Stimulated activated CD8-positive, alpha-beta memory T cell treated with anti-CD3 and anti-CD28 coated beads, Interleukin-12 subunit alpha, Interleukin-12 subunit beta, amount 100 ng/mL, for 24 hours (primary cell): Measurements from ENCODE around the gene APOBEC2.

Source experiments
- DNase-seq: peaks from one replicate; pipeline ENCODE4 v3.0.0-alpha.2; 2020; ENCODE audit errors: extremely low read depth

APOBEC2 gene

DNA sequence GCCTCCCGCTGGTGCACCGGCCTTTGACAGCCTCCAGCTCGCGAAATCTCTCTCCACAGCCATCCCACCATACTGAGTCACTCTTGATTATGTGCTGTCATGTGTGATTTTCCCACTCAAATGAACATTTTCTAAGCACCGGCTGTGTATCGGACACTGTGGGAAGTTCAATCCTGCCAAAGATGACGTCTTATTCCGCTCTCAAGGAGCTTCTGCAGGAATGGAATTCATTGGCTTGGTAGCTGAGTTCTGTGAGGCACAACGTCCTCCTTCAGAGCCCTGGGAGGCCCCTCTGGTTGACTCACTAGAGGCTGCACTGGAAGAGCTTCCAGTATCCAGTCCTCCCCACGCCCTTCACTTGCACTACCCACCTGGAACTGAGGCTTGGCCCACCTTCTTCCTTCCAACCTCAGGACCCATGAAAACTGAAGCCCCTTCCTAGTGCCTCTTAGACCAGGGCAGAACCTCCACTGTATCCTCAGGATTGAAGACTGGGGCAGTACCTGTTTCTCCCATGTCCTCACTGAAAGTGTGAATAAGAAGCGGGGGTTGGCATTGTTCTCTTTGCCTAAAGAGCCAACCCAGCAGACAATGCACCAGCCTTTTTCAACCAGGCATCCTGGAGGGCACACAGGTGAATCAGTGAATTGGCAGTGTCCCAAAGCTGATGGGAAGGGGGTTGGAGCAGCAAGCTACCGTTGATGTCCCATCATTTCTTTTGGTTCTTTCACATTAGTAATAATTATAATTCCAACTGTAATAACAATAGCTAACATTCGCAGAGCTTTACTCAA is 15.7 kb upstream of the APOBEC2 start:
- no peak for DNase-seq

DNA sequence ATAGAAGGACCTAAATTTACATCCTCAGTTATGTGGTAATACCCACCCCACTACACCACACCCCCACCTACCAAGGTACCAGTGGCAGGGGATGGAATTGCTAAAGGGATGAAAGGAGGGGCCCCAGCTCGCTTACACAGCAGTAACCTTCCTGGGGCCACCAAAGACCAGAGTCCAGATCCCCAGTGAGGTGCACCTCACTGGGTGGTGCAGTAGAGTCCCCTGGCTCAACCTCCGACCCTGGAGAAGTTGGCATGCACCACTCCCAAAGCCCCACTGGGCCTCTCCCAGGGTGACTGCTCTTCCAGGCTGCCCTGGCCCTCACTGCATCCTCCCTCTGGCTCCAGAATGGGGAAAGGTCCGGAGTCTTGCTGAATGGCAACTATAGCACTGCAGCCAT is 14.8 kb upstream of the APOBEC2 start:
- no peak for DNase-seq

DNA sequence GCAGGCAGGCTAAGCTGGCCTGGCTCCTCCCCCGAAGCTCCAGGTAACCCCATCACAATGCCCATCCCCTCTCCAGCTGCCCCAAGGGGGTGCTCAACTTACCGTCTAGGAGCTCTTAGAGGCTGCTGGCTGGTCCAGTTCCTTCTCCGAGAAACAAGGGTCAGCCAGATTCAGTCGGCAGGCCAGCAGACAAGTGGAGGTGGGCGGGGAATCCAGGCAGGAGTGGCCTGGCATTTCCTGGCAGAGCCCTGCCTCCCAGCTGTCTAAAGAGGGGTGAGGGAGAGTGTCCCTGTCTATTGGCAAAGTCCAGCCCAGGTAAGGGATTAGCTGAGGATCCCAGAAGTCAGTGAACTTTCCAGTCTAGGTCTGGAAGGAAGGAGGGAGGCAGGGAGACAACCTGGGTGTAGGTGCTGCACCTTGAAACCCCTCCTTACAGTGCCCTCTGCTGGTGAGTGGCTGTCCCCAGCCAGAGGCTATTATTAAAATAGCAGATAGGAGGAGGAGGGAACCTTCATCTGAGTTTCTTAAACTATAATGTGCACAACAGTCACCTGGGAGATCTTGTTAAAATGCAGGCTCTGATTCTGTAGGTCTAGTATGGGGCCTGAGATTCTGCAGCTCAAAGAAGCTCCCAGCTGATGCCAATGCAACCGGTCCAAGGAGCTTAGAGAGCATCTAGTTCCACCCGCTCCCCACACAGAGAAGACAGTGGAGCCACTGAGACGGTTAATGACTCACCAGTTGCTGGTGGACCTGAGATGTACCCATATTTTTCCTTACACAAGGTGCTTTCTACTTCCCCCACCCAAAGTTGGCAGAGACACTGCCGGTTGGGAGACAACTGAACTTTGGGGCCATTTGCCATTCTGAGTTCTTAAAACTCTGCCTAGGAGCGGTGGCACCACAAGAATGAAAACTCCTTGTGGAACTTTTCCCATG is 13.7 kb upstream of the APOBEC2 start, which contains the start of gene UNC5CL:
TSS of gene UNC5CL (minus strand) at position 162 of the 939 bp plus-strand sequence. CDS start 4,147 bp downstream, outside the sequence.
- no peak for DNase-seq

DNA sequence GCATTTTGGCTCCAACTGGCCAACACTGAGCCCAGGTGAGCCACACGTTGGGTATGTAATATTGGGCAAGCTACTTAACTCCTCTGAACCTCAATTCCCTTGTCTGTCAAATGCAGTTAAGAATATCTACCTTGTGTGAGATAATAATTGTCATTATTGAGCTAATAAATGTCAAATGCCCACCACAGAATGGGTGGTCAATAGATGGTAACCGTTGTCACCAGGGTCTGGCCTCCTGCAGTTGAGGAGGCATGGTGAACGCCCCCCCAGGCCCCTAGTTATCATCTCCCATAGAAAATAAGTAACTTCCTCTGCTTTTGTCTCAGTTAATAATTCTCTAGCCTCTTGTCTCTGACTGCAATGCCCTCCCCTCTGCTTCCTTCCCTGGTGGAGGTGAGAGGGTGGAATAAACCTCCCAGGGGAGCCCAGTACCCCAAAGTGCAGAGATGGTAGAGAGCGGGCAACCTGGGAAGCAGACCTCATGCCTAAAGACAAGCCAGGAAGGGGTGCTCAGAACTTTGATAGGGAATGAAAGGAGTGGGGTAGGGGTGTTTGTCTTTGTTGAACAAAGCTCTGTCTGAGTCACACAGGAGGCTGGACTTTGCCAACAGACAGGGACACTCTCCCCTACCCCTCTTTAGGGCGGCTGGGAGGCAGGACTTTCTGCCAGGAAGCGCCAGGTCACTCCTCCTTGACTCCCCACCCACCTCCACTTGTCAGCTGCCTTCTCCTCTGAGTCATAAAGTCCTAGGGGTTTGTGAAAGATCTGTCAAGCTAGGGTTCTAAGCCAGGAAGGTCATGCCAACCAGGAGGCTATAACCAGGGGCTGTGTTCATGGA is 12.7 kb upstream of the APOBEC2 start:
- no peak for DNase-seq

DNA sequence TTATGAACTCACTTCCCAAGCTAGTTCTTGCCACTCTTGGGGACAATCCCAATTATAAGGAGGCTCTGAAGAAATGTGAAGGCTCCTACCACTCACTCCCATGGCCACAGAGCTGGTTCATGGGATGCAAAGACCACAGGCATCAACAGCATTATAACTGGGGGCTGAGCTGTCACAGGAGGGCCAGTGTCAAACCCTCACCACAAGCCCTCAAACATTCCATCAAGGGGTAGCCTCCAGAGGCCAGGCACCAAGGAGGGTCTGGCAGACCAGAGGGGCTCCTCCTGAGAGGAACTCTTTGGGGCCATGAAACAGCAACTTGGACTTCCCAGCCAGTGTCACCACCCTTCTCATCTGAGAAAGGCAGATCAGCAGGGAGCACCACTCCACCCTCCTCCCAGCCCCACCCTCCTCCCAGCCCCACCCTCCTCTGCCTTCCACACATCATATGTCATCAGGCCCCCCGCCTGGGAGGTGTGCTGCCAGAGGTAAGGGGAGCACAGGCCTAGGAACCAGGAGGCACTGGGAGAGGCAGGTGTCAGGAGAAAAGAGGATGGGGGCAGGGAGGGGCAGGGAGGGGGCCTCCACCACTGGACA is 12.0 kb upstream of the APOBEC2 start:
- no peak for DNase-seq

DNA sequence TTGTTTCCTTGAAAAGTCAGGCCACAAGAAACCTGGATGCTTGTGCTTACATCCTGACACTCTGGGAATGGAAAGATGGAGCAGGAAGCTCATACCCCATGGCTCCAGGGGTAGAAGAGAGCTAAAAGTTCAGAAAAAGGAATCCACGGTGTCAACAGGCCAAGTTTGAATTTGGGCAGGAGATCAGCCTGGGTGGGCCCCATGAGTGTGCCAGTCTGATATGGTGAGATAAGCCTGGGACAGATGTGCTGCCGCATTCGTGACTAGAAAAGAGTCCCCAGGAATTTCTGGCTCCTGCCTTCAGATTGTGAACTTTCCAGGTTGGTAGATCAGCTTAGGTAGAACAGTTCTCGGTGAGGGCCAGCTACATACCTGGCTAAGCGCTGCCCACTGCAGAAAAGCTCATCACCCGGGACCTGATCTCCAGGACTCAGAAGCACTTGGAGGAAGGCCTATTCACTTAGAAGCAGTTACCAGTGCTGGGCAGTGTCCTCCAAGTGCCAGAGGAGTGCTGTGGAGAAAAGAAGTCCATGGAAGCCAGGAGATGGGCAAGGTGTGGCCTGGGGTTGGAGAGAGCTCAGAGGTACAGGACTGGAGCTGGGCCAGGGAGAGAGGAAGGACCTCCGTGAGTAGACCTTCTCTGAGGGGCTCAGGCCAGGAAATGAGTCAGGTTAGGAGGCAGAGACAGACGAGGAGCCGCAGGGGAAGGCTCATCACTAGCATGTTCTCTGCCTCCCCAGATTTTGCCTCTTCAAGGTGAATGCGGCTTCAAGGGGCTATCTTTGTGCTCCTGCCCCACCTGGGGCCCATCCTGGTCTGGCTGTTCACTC is 10.6 kb upstream of the APOBEC2 start, which contains the start of gene TSPO2:
TSS of gene TSPO2 (plus strand) at position 242 of the 830 bp plus-strand sequence. CDS start at position 761, 519 bp downstream.
- no peak for DNase-seq

DNA sequence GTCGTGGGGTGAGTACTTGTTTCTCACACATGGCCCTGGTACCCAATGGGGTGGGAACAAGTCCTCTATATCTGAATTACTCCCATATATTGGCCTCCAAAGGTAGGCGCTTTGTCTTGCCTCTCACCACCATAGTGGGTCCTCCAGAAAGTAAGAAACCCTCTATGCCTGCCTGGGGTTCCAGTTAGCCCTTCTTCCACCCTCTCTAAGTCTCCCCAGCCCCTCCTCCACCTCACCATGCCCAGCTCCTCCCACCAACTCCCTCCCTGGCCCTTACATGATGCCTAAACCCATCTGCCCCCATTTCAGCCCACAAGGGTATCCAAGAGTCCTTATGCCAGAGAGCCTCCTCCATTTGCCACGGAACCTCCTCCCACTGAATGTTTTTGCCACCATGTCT is 9.9 kb upstream of the APOBEC2 start:
- no peak for DNase-seq

DNA sequence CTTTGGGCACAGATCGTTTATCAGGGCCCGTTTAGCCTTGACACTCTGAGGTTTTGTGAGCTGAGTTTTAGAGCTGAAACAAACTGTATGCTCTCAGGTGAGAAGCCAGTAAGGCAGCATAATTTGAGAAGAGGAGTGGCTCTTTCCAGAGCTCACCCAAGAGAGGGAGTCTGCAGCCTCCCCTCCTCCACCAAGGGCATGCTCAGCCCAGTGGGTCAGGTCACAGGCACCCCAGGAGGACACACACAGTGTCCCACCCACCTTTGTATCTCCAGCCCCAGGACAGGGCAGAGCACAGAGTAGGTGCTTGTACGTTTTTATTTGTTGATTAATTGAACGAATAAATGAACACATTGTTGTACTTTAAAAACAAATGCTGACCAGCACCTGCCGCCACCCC is 7.3 kb upstream of the APOBEC2 start:
- no peak for DNase-seq

DNA sequence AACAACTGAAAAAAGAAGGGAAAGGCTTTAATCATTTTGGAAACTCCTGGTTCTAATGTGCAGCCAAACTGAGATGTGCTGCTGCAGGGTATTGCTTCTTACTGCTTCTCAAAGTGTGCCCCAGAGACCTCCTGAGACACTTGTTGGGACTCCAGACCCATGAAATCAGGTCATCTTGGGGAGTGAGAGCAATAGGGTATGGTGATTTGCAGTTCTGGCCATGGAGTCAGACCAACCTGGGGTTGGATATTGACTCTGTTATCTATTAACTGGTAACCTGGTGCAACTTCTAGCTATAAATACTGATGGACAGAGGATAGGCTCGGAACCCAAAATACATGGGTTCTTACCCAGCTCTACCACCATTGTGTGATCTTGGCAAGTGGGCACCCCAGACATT is 6.9 kb upstream of the APOBEC2 start:
- no peak for DNase-seq

DNA sequence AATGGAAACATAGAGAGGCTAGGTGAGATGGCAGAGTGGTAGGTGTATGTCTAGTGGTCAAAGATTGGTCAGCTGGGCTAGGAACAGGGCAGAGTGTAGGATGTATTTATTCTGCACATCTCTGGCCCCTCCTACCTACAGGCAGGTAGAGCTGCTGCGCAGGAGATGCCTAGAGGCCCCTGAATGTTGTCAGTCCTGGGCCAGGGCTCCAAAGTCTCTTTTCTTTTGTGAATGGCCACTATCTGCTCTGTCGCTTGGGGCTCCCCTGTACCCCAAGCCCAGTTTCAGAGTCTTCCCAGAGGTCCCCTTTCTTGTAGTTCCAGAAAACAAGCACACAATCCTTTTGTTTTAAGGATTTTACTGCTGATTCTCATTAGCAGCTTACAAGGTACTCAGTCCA is 5.7 kb upstream of the APOBEC2 start:
- no peak for DNase-seq

DNA sequence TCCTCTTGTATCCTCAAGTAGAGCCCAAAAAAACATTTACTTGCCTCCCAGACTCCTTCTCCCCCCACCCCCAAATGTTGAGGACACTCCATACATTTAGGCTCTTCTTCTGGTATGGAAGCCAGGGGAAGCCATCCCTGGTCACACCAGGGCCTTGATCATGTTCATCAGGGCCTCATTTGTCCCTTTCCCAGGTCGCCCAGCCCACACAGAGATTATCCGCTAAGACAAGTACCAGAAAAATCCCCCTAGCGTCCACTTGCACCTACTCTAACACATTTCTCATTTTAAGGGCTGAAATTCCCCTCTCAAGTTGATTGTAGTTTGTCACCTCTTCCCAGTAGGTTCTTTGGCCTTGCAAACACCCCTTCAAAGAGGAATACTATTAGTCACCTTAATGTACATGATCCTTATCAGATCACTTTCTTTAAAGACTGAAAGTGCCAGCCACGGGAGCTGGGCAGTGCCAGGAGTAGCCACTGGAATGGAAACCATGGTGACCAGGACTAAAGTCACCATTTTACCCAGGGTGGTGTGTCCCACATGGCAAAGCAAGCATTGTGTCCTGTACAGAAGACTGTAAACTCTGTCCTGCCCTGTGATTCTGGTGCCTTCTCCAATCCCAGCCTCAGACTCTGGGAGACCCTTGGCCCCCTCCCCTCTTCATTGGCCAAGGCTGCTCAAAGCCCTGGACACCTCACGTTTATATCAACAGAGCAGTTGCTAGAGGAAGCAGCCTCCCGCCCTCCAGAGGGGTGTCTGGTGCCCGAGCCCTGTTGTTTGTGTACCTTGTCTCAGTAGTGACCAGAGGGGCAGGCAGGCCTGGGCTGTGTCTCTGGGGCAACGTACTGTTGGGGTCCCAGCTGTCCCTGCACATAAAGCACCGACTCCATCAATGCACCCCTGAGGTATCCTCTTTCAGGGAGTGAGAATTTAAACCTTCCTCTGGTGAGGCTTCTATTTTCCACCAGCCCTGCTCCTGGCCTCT is 5.0 kb upstream of the APOBEC2 start:
- no peak for DNase-seq

DNA sequence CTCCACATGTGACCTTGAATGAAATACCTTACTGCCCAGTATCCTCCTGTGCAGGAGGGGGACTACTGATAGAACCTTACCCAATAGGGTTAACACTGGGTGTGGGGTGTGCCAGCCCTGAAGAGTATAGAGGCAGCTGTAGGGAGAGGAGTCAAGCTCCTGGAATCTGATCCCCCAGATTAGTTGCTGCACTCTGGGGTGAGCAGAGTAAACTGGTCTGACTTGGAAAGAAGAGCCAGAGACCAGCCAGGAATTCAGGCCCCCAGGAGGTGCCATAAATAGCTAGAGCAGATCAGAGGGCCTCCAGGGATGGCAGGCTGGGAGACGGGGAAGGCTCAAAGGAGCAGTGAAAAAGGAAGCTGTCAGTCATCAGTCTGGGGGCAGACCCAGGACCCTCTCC is 3.5 kb upstream of the APOBEC2 start:
- DNase-seq = no peak

DNA sequence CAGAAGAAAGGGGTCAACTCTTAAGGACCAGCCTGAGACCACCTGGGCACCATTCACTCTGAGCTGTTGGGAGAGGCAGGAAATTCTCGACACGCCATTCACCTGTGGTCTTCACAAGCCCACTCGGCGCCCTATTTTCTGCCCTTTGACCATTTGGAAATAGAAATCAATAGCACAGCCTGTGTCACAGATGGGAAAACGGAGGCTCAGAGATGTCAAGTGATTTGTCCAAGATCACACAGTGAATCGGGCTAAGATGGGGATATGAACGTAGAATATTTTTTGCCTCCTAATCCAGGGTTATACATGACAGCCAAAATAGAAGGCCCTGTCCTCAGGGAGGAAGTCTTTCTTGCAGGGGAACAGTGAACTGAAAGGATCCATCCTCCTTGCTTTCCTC is 3.0 kb upstream of the APOBEC2 start:
- DNase-seq = no peak

DNA sequence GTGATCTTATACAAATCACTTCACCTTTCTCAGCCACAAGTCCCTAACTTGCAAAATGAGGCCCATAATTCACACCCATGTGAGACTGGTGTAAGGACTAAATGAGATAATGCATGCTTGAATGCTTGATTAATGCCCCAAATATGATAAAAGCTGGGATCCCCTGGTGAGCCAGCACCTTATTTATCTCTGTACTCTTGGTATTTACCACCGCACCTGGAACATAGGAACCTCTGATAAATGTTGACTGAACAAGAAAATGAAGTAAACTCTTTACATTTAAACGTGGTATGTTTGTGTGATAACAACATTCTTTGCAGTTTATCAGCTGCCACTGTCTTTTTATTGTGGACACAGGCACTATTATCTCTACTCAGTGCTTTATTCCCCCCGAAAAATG is 2.5 kb upstream of the APOBEC2 start:
- DNase-seq = no peak

DNA sequence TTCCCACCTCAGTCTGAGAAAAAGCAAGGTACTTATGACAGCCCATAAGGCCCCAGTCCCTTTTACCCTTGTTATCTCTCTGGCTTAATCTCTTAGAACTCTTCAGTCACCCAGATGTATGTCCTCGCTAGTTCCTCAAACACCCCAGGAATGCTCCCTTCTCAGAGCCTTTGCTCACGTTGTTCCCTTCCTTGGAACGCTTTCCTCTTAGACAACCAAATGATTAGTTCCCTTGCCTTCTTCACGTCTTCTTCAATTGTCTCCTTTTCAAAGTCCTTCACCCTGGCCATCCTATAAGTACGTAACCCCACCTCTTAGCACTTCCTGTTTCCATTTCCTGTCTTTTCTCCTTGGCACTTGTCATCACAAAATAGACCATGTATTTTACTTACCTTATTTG is 1.1 kb upstream of the APOBEC2 start:
- no peak for DNase-seq

DNA sequence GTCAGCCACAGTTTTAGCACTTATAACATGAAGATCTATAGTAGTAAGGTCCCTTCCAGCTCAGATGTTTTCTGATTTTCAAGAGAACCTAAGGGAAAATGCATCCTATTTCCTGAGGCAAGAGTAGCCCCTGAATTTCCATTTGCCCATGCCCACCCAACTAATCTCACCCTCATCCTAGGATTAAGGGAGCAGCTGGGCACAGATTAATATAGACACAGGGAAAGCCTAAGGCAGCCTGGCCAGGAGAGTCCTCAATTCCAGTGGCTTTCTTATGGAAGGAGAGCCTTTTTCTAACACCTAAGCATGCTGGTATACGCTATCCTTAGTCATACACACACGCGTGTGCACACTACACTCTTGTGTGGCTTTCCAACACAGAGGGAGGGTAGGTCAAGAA is 1.5 kb downstream of the APOBEC2 start:
- DNase-seq = no peak

DNA sequence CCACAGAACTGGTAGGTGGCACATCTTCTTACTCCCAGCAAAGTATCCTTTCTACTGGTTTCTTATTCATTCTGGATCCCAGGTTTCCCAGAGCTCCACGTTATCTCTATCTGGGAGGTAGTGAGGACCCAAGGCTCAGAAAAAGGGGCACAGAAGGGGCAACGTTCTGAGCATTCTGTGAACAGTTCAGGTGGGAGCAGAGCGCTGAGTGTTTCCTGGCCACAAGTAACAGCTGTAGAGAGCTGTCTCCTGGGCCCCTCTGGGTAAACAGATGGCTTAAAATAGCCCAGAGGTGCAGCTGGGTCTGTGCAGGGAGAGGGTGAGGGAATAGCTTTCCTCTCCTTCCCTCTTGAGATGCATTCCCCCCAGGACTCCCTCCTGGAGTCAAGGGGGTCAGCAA is 2.1 kb downstream of the APOBEC2 start:
- DNase-seq = no peak

DNA sequence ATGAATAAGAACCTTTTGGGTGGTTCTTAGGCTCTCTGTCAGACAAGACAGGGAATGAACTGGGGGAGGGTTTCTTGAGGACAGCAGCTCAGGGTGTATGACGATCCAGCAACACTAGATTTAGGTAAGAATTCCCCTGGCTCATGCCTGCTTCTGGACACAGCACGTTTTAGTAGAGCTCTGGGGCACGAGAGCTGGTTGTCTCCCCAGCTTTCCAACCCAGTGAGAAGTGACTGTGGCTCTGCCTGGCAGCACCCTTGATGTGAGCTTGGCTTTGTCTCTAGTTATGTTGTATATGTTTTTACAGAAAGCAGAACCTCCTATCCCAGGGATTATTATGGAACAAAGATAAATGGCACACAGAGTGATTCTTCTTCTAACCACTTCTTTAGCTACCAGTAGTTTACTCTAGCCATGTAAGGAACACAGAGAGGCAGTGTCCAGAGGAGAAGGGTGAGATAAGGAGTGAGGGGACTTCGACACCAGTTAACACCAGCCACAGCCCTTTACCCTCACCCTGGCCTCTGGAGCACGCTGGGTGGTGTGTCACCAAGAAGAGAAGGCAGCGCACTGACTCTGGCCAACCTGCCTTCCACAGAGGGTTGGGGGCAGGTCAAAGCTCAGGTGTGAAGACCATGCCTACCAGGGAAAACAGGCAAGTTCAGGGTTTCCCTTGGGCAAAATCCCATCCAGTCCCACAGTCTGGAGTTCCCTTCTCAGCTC is 3.9 kb downstream of the APOBEC2 start:
- no peak for DNase-seq

DNA sequence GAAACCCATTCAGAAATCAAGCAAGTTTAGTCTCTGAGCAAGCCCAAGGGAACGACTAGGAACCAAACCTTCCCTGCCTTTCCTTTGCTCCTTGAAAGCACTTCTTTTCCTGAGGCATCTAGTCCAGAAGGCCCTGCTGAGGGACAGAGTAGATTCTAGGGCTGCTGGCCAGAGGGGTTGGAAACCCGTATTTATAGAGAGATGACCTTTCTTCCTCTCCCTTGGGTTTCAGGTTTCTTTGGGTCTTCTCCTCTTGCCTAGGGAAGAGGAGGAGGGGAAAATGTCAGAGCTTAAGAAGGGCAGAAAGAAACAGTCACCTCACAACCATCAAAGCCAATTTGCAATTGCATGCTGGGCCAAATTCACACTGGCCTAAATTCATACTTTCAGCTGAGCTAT is 5.8 kb downstream of the APOBEC2 start:
- DNase-seq = no peak
